Measurements from ENCODE around the gene RGMB.
"Not testable (repeated sequence)": the region's sequence is repeated elsewhere in the genome, so short reads cannot be mapped to it uniquely, and the experiment has no call there.

GRCh38 chr5:98738481-98739149 is 34.8 kb upstream of the RGMB start:
- not testable (repeated sequence) for TF ChIP-seq CTCF (IDR thresholded peaks at IDR 0.05; ENCODE audit: low read length); EZH2 (IDR thresholded peaks at IDR 0.05; ENCODE audit: borderline replicate concordance, low read length)
